OCI-M2 (cell line): ENCODE data around the gene WDR27.
"Not testable (repeated sequence)": the region's sequence is repeated elsewhere in the genome, so short reads cannot be mapped to it uniquely, and the experiment has no call there.

Experiments
- DNase-seq: peaks from one replicate; lab custom pipeline; 2025; ENCODE audit not compliant: unreplicated experiment; lab: John Stamatoyannopoulos, UW

The WDR27 gene

DNA sequence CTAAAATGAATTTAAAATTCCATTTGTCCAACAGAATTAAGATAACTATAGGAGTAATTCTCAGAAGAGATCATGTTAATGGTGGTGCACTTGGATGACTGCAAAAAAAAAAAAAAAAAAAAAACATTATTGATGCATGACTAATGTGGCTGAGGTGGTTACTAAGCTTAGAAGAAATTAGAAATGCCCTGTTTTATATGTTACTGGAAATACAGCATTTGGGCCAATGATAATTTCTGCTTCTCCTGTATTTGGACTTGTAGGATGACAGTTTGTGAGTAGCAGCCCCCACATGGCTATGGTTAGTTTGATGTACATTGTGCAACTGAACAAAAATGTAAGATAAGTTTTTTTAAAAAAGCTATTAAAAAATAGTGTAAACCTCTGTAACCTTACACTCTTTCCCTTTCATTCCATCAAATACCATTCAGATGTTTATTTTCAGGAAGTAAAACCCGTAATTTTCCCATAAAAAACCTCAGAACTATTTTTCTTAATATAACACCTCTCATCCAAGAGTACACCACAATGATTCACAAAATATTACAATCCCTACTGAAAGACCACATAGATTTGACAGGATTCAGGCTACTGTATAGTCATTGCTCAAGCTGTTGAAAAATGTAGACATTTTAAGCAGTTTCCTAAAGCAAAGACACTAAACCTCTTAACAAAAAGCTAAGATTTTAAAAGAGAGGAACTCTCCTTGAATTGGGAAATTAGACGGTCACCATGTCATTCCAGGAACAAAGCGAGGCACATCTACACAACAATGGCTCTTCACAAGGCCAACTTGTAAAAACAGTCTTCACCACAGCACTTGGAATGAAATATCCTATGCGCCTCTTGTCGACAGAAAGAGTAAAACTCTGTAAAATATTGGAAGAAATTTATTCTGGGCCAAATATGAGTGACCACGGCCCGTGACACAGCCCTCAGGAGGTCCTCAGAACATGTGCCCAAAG, 83.0 kb downstream of the WDR27 start:
- no peak for DNase-seq

DNA sequence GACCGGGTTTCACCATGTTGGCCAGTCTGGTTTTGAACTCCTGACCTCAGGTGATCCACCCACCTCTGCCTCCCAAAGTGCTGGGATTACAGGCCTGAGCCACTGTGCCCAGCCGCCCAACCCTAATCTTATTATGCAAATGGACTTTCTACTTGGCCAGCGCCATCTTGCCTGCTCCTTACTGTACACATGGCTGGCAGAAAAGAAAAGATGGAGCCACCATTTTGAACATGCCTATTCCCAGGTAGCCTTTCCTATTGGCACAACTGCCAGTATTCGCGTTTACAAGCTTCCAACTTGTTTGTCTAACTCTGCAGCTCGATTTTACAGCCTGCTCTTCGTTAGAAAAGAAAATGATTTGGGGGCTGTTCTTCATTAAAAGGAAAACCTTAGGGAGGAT, 84.3 kb downstream of the WDR27 start:
- no peak for DNase-seq

DNA sequence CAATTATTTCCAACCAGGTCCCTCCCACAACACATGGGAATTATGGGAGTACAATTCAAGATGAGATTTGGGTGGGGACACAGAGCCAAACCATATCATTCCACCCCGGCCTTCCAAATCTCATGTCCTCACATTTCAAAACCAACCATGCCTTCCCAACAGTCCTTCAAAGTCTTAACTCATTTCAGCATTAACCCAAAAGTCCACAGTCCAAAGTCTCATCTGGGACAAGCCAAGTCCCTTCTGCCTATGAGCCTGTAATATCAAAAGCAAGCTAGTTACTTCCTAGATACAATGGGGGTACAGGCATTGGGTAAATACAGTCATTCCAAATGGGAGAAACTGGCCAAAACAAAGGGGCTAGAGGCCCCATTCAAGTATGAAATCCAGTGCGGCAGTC, 93.2 kb downstream of the WDR27 start:
- DNase-seq = not testable (repeated sequence)

DNA sequence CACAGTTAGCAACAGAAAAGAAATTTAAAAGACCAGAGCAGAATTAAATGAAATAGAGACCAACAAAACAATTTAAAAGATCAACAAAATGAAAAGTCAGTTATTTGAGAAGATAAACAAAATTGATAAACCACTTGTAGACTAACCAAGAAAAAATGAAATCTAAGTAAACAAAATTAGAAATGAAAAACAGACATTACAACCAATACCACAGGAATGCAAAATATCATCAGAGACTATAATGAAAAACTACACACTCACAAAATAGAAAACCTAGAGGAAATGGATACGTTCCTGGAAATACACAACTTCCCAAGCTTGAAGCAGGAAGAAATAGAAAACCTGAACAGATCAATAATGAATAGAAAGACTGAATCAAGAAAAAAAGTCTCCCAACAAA, 97.8 kb downstream of the WDR27 start:
- no peak for DNase-seq

DNA sequence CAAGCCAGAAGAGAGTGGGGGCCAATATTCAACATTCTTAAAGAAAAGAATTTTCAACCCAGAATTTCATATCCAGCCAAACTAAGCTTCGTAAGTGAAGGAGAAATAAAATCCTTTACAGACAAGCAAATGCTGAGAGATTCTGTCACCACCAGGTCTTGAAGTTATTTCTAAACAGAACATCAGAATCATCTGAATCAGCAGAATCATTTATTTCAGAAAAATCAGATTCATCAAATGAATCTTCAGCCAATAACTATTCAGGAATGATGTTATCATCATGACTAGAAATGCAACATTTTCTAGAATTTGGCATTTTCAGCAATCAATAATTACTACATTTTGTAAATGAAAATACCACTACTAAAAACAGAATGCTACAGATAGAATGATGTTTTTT, 100.7 kb downstream of the WDR27 start:
- not testable (repeated sequence) for DNase-seq

DNA sequence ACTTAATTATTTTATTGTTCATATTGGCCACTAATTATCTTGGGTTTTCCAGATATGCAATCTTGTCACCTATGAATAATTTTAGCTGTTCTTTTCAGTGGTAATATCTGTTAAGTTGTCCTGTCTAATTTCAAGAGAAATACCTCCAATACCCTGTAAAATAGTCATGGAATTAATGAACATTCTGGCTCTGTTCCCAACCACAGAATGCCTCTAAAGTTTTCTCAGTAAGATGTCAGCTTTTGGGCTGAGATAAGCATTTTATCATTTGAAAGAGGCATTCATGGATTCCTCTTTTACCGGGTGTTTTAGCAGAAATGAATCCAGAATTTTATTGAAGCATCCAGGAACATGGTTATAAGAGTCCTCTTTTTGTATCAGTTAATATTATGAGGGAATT, 109.3 kb downstream of the WDR27 start:
- DNase-seq = no peak

DNA sequence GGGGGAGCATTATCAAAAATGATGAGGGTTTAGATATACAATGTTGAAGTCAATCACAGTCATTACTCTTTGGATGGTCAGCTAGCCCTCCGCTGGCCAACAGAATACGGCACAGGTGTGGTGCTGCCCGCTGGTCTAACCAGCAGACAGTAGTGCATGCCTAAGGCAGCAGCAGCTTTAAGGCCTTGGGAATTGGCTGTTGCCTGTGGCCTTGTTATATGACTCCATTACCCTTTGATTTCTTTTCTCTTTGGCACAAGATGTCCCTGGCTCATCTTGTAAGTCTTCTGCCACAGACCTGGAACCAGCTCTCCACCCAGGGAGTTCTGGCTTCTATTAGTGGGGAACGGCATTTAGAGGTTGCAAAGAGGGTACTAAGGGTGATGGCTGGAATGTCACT, 110.2 kb downstream of the WDR27 start:
- no peak for DNase-seq

DNA sequence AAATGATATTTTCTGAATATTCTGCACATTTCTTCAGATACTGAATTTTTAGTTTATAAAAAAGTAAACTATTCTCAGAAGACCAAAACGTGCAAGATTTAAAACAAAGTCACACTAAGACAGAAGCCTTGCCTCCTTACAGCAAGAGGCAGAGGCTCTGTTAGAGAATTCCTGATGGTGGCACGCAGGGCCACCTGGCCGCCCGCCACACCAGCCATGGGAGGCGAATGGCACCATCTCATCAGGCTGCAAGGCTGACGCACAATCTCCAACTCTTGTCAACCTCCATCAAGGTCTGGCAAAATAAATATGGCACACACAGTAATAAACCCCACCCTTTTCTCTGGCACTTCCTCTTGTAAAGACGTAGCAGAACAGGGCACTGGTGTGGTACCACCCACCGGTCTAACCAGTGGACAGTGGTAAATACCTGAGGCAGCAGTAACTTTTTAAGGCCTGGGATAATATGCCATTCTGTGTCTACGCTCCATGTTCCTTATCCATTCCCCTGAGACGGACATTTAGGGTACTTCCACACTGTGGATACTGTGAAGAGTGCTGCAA, 111.4 kb downstream of the WDR27 start:
- DNase-seq = no peak

DNA sequence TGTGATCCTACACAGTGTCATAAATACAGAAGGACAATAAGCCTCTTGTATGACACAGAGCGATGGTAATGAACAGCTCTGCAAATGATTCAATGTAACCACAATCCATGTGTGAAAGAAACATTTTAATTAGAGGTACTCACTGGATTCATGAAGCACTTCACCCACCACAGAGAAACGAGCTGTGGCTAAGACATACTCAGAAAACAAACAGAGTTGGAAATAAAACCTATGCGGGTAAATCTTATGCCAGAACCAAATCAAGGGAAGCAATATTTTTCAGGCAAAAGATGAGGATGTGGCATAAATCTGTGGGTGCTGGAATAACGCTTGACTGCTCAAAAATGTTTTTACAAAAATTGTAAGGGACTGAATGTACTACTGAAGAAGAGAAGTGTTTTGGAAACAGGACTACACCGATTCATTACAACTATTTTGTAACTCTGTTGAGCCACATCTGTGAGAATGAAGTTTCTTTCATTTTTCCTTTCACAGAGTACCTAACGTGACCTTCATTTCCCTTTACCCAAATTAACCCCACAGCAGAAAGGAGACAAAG, 112.1 kb downstream of the WDR27 start:
- no peak for DNase-seq

DNA sequence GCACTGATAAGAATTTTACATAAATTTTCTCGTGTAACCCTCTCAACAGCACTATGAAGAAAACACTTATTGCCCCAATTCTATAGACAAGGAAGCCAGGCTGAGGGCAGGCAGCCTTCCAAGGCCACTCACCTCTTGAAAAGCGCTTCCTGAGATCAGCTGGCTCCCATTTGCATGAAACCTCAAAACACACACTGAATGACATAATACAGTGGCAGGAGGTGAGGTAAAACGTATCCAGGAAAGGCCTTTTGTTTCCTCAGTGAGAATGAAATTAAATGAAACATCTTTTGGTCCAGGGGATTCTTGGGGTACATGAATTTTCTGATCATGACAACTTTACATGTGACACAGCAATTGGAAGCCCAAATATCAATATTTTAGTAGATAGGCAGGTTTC, 112.5 kb downstream of the WDR27 start:
- no peak for DNase-seq

DNA sequence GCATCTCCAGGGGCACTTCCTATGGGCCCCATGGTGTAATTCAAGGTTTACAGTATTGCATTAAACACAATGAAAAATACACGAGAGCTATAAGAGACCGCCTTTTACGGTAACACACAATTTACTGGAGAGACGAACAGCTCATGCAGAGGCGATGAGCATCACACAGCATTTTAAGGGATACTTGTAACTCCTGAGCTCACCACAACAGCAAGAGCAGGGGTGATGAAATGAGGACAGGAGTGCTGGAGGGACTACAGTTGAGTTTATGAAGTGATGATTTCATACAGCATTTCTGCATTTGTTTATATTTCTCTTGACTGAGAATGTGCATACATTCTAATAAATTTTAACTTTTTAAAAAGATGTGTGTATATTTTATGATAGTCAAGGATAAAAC, 113.9 kb downstream of the WDR27 start:
- no peak for DNase-seq

DNA sequence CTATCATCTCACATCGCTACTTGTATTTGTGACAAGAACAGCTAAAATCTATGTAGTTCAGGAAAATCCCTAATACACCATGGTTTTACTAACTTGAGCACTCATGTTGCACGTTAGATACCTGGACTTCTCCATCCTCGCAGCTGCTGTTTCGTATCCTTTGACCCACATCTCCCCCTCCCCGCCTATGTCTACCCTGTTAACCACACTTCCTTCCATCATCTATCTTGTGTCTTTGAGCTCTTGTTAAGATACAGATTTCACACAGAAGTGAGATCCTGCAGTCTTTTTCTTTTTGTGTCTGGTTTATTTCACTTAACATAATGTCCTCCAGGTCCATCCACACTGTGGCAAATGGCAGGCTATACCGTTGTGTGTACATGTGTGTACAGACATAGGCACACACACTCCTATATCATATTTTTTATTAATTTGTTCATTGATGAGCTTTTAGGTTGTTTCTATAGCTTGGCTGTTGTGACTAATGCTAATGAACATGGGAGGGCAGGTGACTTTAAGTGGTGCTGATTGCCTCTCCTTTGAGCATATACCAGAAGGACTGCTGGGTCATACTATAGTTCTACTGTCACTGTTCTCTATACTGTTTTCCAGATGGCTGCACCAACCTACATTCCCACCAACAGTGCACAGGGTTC, 117.8 kb downstream of the WDR27 start:
- no peak for DNase-seq

DNA sequence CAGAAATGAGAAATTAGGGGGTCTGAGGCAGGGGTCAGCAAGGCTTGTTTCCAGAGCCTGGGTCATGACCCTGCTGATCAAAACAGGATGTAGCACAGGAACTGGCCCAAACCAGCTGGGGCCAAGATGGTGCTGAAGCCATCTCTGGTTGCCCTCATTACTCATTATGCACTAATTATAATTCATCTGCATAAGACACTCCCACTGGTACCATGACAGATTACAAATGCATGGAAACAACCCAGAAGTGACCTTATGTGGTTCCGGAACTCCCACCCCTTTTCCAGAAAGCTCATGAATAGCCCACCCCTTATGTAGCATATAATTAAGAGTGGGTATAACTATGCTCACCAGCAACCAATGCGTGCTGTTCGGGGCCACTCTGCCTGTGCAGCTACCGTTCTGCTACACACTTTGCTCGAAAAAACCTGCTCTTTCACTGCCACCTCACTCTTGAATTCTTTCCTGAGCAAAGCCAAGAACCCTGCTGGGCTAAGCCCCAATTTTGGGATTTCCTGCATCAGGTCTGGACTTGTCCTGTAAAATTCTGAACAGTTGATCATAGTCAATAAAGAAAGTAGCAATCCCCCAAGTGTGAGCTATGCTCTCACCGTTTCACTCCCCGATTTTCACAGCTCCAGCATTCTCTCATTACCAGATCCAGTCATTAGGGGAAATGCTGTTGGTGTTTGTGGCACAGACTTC, 122.3 kb downstream of the WDR27 start:
- no peak for DNase-seq

DNA sequence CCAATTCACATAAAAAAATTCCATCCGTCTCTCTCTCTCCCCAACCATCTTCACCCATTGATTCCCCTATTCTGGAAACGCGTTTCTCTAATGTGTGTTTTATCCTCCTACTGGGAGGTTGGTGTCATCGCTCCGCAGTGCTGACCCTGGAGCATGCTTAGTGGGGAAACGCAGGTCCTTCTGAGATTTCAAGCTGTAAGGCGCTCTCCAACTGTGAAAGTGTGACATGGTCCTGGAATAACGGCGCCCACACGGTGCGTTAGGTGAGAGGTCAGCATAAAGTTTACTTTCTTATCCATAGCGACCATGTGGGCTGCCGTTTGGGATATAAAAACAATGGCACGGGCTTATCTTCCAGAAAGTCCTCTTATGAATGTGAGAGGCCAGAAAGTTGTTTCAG, 123.9 kb downstream of the WDR27 start:
- no peak for DNase-seq

DNA sequence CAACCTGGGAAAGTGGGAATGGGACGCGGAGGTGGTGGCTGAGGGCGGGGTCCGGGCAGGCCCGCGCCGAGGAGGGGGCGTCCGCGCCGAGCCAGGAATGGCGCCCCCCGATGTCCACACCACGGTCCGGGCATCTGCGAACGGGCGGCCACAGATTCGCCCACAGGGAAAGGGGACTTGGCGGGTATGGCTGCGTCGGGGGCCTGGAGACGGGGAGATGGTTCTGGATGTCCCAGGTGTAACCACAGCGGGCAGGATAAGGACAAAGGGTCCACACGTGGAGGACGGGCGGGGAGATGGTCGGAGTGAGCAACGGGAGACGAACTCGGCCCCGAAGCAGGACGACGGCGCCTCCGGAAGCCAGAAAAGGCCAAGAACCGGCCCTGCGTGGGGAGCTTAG, 124.6 kb downstream of the WDR27 start:
- no peak for DNase-seq

DNA sequence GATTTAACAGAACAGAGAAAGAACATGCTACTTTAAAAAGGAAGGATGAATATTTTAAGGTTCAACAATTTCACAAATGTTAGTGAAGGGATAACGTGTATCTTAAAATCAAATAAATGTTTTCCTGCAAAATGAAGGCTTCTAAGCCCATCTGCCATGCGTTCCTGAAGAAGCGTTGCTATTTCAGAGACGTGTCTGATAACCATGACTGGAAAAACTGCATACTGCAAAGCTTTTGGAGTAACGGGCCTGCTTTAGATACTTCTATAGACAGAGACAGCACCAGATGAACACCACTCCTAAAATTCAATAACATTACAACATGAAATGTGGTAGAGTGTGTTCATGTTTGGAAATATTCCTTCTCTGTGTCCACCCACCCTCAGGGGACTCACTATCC, 126.0 kb downstream of the WDR27 start:
- no peak for DNase-seq

DNA sequence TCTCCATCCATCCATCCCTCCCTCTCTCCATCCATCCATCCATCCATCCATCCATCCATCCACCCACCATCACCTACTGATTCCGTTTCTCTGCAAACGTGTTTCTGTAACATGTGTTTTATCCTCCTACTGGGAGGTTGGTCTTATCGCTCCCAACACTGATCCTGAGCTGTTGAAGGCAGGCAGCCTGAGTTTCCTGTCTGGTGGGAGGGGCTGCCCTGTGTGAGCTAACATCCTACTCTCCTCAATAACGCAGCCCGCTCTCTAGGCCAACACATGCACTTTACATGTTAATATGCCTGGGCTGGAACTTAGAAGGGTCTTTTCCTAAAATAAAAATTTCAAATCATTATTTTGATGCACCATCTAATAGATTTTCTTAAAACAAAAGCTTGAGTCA, 126.5 kb downstream of the WDR27 start:
- no peak for DNase-seq

DNA sequence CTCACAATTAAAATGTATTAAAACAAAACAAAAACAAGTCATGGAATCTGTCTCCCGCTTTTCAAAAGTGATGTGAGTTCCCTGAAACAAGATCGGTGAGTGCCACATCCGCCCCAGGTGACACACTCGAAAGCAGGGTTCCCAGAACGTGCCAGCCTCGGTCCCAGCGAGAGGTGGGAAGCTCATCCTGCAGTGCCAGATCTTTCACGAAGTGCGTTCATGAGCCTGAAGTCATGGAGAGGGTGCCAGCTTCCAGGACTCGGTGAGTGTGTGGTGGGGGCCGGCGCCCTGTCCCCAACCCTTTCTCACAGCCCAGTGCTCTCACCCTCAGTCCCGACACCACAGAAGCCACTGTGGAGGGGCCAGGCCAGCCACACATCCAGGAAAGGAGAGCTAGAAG, 127.4 kb downstream of the WDR27 start:
- DNase-seq = no peak

DNA sequence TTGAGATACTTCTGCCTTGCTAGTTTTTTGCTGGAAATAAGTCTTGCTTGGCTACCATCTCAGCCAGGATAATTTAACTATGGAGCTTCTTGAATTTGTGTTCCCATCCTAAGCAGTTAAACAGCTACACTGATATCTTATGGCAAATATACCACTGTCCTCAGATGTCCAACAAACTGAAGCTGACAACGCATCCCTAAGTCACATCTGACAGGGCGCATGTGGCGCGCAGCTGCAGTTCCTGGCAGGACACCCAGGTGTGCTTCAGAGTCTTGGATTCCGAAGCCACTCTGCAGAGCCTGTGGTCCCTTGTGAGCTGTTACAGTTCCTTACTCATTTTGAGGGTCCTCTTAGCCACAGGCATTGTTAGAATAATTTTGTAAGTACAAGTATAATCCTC, 127.9 kb downstream of the WDR27 start:
- DNase-seq = no peak

DNA sequence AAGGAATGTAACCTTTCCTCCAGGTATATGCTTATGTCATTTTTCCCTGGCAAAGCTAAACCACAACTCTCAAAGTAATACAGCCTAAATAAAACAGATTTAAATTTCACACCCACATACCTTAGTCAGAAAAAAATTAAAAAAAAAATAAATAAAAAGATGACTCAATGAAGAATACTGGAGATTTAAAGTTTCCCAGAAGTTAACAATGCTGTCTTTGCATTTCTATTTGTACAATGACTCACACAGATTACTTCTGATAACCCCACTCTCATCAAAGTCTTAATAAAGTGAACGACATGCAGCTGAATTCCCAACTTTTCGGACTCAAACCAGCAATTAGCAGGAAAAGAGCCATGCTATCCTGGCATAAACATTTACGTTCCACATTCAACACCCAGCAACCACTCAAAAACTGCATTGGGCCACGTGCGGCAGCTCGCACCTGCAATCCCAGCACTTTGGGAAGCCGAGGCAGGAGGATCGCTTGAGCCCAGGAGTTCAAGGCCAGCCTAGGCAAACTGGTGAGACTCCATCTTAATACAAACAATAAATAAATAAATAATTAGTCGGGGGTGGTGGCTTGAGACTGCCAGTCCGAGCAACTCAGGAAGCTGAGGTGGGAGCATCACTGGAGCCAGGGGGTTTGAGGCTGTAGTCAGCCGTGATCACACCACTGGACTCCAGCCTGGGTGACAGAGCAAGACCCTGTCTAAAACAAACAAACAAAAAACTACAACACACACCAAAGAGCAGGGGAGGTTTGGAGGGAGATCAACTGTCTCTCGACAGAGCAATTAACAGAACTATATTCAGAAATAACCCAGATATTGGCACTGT, 130.5 kb downstream of the WDR27 start:
- no peak for DNase-seq
